HepG2 (cell line): ENCODE results near the gene NEAT1. TPM values are rescaled to one million over a fixed set of nuclear protein-coding genes. Genes with fewer than 3 reads are reported as not detected.

Source experiments
- ATAC-seq: fragments of 200-7000 bp; cut with Tn5 transposase; 3 replicates; pipeline ENCODE4 v1.9.1; 2020; ENCODE audit warnings: mild to moderate bottlenecking, moderate library complexity
- BruUV-seq: library from RNA; stranded (reverse); fragments of 400-500 nt; replicated peaks from 2 replicates; lab custom pipeline; 2021; lab: Mats Ljungman, UMichigan
- CTCF ChIA-PET: fragments of 300-600 bp; formaldehyde crosslinking; extraction: SDS; loops from one replicate; lab custom pipeline; 2021; ENCODE audit warnings: low total read pairs, inconsistent platforms, low intra/inter-chr PET ratio; lab: Yijun Ruan, JAX
- POLR2A ChIA-PET: fragments of 350-600 bp; sonication (Branson Sonifier 250); formaldehyde crosslinking; loops from one replicate; lab custom pipeline; 2020; ENCODE audit warnings: antibody characterized with exemption, inconsistent platforms; lab: Yijun Ruan, JAX
- DNase-seq: peaks from one replicate; pipeline ENCODE4 v3.0.0-alpha.2; 2015; ENCODE audit warnings: low spot score
- FAIRE-seq: peaks from 3 replicates; lab custom pipeline; 2011; peaks lifted over from hg19 to GRCh38; lab: Jason Lieb, UNC
- H2AFZ ChIP-seq: one replicate; pipeline ENCODE4 v1.6.1; 2011; ENCODE audit warnings: low read length, inconsistent platforms
- H3K27ac ChIP-seq: fragments of 300-600 bp; 3 replicates; pipeline ENCODE4 v1.8.0; 2011; ENCODE audit warnings: mixed run types, mild to moderate bottlenecking, mixed read lengths, low read length, inconsistent platforms; ENCODE audit not compliant: insufficient read depth; ENCODE audit errors: extremely low read length
- H3K27me3 ChIP-seq, 2 experiments: fragments of 200-600 bp in 1 of 2; 2 replicates in 1 of 2; 3 replicates in 1 of 2; pipeline versions ENCODE4 v1.6.0 to v1.8.0; 2011; ENCODE audit warnings: low read length in 2 of 2, mild to moderate bottlenecking in 2 of 2, moderate library complexity in 2 of 2, inconsistent platforms in 1 of 2; ENCODE audit not compliant: insufficient read depth in 2 of 2, control insufficient read depth in 1 of 2
- H3K36me3 ChIP-seq, 2 experiments: fragments of 200-600 bp in 1 of 2; replicated peaks in 1 of 2; 2 replicates in 1 of 2; 3 replicates in 1 of 2; pipeline versions ENCODE4 v1.5.1 to v1.8.0; 2011; ENCODE audit warnings: low read length in 2 of 2, inconsistent platforms in 1 of 2; ENCODE audit not compliant: insufficient read depth in 2 of 2, control insufficient read depth in 1 of 2
- H3K4me1 ChIP-seq: 2 replicates; pipeline ENCODE4 v1.5.1; 2012; ENCODE audit warnings: low read length, inconsistent platforms; ENCODE audit not compliant: insufficient read depth
- H3K4me2 ChIP-seq: 2 replicates; pipeline ENCODE4 v1.6.0; 2011; ENCODE audit warnings: low read depth, low read length, inconsistent platforms
- H3K4me3 ChIP-seq, 3 experiments: fragments of 200-600 bp in 1 of 3; sonication (generic), shearing (Covaris generic) in 1 of 3; replicated peaks in 1 of 3; 2 replicates each; pipeline ENCODE4 v1.5.1; 2011 to 2016; ENCODE audit warnings: low read length in 3 of 3, inconsistent platforms in 2 of 3, low read depth in 2 of 3, mild to moderate bottlenecking in 2 of 3, control low read depth in 1 of 3, mixed read lengths in 1 of 3; ENCODE audit not compliant: insufficient read depth in 1 of 3
- H3K79me2 ChIP-seq: one replicate; pipeline ENCODE4 v1.6.1; 2011; ENCODE audit warnings: low read length, inconsistent platforms; ENCODE audit not compliant: insufficient read depth
- H3K9ac ChIP-seq: 2 replicates; pipeline ENCODE4 v1.6.0; 2011; ENCODE audit warnings: mild to moderate bottlenecking, low read depth, low read length, inconsistent platforms; ENCODE audit not compliant: insufficient read depth
- H3K9me3 ChIP-seq: 2 replicates; pipeline ENCODE4 v1.5.1; 2012; ENCODE audit warnings: mild to moderate bottlenecking, low read length
- H4K20me1 ChIP-seq: 2 replicates; pipeline ENCODE4 v1.6.0; 2011; ENCODE audit warnings: inconsistent platforms, mild to moderate bottlenecking, low read length, moderate library complexity; ENCODE audit not compliant: insufficient read depth
- GABPA ChIP-seq, 2 experiments: IDR thresholded peaks; 2 replicates each; pipeline ENCODE4 v1.6.1; 2011 to 2016; ENCODE audit warnings: low read depth in 2 of 2, low read length in 1 of 2, missing biosample characterization in 1 of 2, missing genetic modification characterization in 1 of 2
- GABPB1 ChIP-seq: IDR thresholded peaks from 2 replicates; pipeline ENCODE4 v1.6.1; 2016; ENCODE audit warnings: mild to moderate bottlenecking, missing genetic modification reagents, moderate library complexity, missing compliant biosample characterization
- MTF1 ChIP-seq: sonication (generic); formaldehyde crosslinking; IDR thresholded peaks from 2 replicates; pipeline ENCODE4 v1.5.0; 2020; ENCODE audit warnings: missing genetic modification reagents
- PAX8 ChIP-seq: sonication (generic); formaldehyde crosslinking; IDR thresholded peaks from 2 replicates; pipeline ENCODE4 v1.8.0; 2022; ENCODE audit warnings: mild to moderate bottlenecking, missing genetic modification reagents, borderline replicate concordance
- THAP9 ChIP-seq: sonication (generic); formaldehyde crosslinking; IDR thresholded peaks from 2 replicates; pipeline ENCODE4; 2020; ENCODE audit warnings: missing genetic modification reagents, mild to moderate bottlenecking, borderline replicate concordance
- ZHX1 ChIP-seq: sonication (generic); formaldehyde crosslinking; IDR thresholded peaks from 2 replicates; pipeline ENCODE4 v1.8.1; 2022; ENCODE audit warnings: low read depth, mild to moderate bottlenecking, missing genetic modification reagents
- ZNF326 ChIP-seq: sonication (generic); formaldehyde crosslinking; IDR thresholded peaks from 2 replicates; pipeline ENCODE4 v1.4.0; 2020; ENCODE audit warnings: missing genetic modification reagents, borderline replicate concordance
- ZNF335 ChIP-seq: sonication (generic); formaldehyde crosslinking; IDR thresholded peaks from 2 replicates; pipeline ENCODE4 v1.4.0; 2020; ENCODE audit warnings: missing genetic modification reagents
- ZNF530 ChIP-seq: sonication (generic); formaldehyde crosslinking; IDR thresholded peaks from 2 replicates; pipeline ENCODE4 v1.5.0; 2020; ENCODE audit warnings: low read depth, mild to moderate bottlenecking, missing genetic modification reagents
- ZNF567 ChIP-seq: sonication (generic); formaldehyde crosslinking; IDR thresholded peaks from 2 replicates; pipeline ENCODE4 v1.8.1; 2023; ENCODE audit warnings: mild to moderate bottlenecking, missing genetic modification reagents, borderline replicate concordance
- ZNF724P ChIP-seq: sonication (generic); formaldehyde crosslinking; IDR thresholded peaks from 2 replicates; pipeline ENCODE4 v1.8.0; 2022; ENCODE audit warnings: missing genetic modification reagents, borderline replicate concordance
- ZNF770 ChIP-seq: sonication (generic); formaldehyde crosslinking; IDR thresholded peaks from 2 replicates; pipeline ENCODE4 v1.5.0; 2020; ENCODE audit warnings: mild to moderate bottlenecking, missing genetic modification reagents
- WGBS: methylation state at CpG from one replicate; pipeline ENCODE4 v1.1.6; 2017; ENCODE audit warnings: low lambda C conversion rate; 5-methylcytosine and 5-hydroxymethylcytosine counted together
- in situ Hi-C: cut with HindIII; loops from 2 replicates; pipeline ENCODE4 v1.10.0; 2017; ENCODE audit warnings: low pct_unique_long_range_greater_than_20kb; ENCODE audit not compliant: extremely low pct_ligation_motif_present
- intact Hi-C: fragments of 100-400 bp; cut with micrococcal nuclease; formaldehyde crosslinking; loops from one replicate; pipeline ENCODE4 v1.10.0; 2022; ENCODE audit not compliant: unreplicated experiment
- polyA plus RNA-seq, 8 experiments: library from polyadenylated mRNA; depleted of rRNA in 3 of 8; stranded (reverse) in 7 of 8; unstranded in 1 of 8; fragments of >200 nt; fragmentation: Illumina TruSeq in 4 of 8; extraction: Trizol in 4 of 8; gene quantifications; 2 replicates each; pipeline versions ENCODE4 v1.2.1 to v1.2.3, GENCODE V29; 2011 to 2016; ENCODE audit warnings: low read depth in 4 of 8, missing spikeins in 1 of 8, mixed read lengths in 1 of 8; ENCODE audit not compliant: insufficient read depth in 1 of 8
- total RNA-seq, 5 experiments: library from RNA; depleted of rRNA; stranded (reverse); fragments of >200 nt; fragmentation: Illumina TruSeq; extraction: Trizol; gene quantifications; 2 replicates each; pipeline ENCODE4 v1.2.3, GENCODE V29; 2016; ENCODE audit warnings: low read depth in 1 of 5

Gene NEAT1
- total and polyA plus RNA-seq, 2 of the 13 experiments (the other 11 are each of a cell fraction or from before 2014, with no cell fraction given), result 20.5 to 41.2 TPM

DNA sequence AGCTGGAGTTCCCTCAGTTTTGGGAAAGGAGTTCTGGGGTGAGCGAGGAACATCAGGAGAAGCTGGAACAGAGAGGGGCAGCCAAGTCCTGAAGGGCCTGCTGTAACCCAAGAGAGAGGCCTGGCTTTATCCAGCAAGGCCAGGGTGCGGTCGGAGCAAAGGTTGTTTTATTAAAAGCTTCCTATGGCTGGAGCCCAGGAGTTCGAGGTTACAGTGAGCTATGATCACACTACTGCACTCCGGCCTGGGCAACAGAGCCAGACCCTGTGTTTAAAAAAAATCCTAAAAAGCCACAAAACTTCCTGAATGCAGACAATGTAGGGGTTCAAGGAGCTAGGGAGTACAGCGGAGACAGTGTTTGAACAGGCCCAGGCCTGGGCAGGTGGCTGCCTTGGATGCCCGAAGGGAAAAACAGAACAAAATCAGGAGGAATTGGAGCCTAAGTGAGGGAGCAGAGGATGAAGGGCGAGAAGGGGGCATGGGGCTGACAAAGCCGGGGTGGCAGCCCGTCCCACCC lies 54.1 kb downstream of the NEAT1 start (continued):
- no peak for TF ChIP-seq ZHX1 (CRISPR knock-in tag)
- no peak for TF ChIP-seq MTF1 (CRISPR knock-in tag)
- TF ChIP-seq THAP9 (CRISPR knock-in tag), result no peak

- TSS peak; percentile 91 for BruUV-seq
- no peaks in the 10 kb centered on the region; a peak in 1 of 5 replicates for H3K27me3 ChIP-seq
- peak overlapping the region; percentile 98 for H3K9ac ChIP-seq
- peaks cover 18% of the 10 kb centered on the region for H3K79me2 ChIP-seq
- in situ Hi-C loops, result no loop called here
- H3K4me1 ChIP-seq, result peaks cover 62% of the 10 kb centered on the region
- no peaks in the 10 kb centered on the region for H3K9me3 ChIP-seq
- POLR2A ChIA-PET, result interaction anchor here (0.7 to 17.5 kb wide), 25 partner anchors 9 to 381 kb away, joined by 3 to 1590 read pairs (median 5); partner anchors contain the start of genes CDC42EP2, DPF2, MALAT1 and NEAT1
- H3K4me2 ChIP-seq, result peak overlapping the region; percentile 95
- peak overlapping the region; percentile 75 to 90 (median 82) for H3K4me3 ChIP-seq
- intact Hi-C loops, result loop anchor here (1.0 kb wide), 1 partner anchor 10 kb away; no protein-coding TSS in a partner anchor
- FAIRE-seq (peak; percentile 28), DNase-seq (peak; percentile 88), ATAC-seq (peak; percentile 85)
- H3K27ac ChIP-seq, result peak overlapping the region; percentile 95
- H3K36me3 ChIP-seq, result no peaks in the 10 kb centered on the region
- 4% methylated on average over 20 of the region's 60 CpGs for WGBS
- H4K20me1 ChIP-seq, result no peaks in the 10 kb centered on the region
- CTCF ChIA-PET, result no interaction called here
- no peak overlapping the region for H2AFZ ChIP-seq
- TF ChIP-seq PAX8 (CRISPR knock-in tag), result no peak
- no peak for TF ChIP-seq ZNF724P (CRISPR knock-in tag)
- TF ChIP-seq ZNF335, result no peak; the same call in 1 of the 2 replicates
- no peak for TF ChIP-seq ZNF567 (CRISPR knock-in tag)
- peak; percentile 92 for TF ChIP-seq GABPB1
- no peak for TF ChIP-seq ZNF326 (CRISPR knock-in tag)
- no peak for TF ChIP-seq ZNF530 (CRISPR knock-in tag)
- peak; percentile 26; the same call in 1 of the 2 replicates for TF ChIP-seq ZNF770 (CRISPR knock-in tag)
- peak; percentile 59 for TF ChIP-seq GABPA (IDR thresholded peaks at IDR 0.05; ENCODE audit: low read depth, low read length)
- TF ChIP-seq GABPA (CRISPR knock-in tag; IDR thresholded peaks at IDR 0.05; ENCODE audit: low read depth), result peak; percentile 76
These were observed 54.8 kb downstream of the NEAT1 start for GRCh38 chr11:65477149-65477965.
